ENCODE data around the gene NTRK3. TPM values are rescaled to one million over a fixed set of nuclear protein-coding genes. Genes with fewer than 3 reads are reported as not detected.
A peak's percentile ranks its signal among the peaks of the same experiment; 100 is the strongest.

The NTRK3 gene
- polyA plus RNA-seq, 1 donor from 2014 or later: 42.7 TPM

- peaks cover 15% of the 10 kb centered on the region for H3K27me3 ChIP-seq (ENCODE audit: insufficient read depth, low read depth, low read length)
- H3K9me2 ChIP-seq (ENCODE audit: insufficient read depth, low read length): no peaks in the 10 kb centered on the region
- peak overlapping the region; percentile 94 for H3K9ac ChIP-seq (ENCODE audit: low read length)
- peak overlapping the region; percentile 92 for H3K27ac ChIP-seq (ENCODE audit: low read length)
- H4K20me1 ChIP-seq (ENCODE audit: insufficient read depth): peaks cover 11% of the 10 kb centered on the region
- no peak overlapping the region for H2AFZ ChIP-seq (ENCODE audit: low read depth, low read length)
- TF ChIP-seq SMC3 (conservative IDR thresholded peaks at IDR 0.05; ENCODE audit: poor library complexity) (peak; percentile 31), CTCF (IDR thresholded peaks at IDR 0.05; ENCODE audit: poor library complexity, severe bottlenecking) (peak; percentile 19), RAD21 (conservative IDR thresholded peaks at IDR 0.05) (peak; percentile 20), POLR2AphosphoS5 (IDR thresholded peaks at IDR 0.05) (peak; percentile 15), TAF1 (IDR thresholded peaks at IDR 0.05; ENCODE audit: low read depth) (peak; percentile 30), EZH2 (IDR thresholded peaks at IDR 0.05; ENCODE audit: borderline replicate concordance, insufficient read depth, low read length, poor library complexity, severe bottlenecking) (no peak), MXI1 (conservative IDR thresholded peaks at IDR 0.05; ENCODE audit: poor library complexity, severe bottlenecking) (peak; percentile 62), EP300 (conservative IDR thresholded peaks at IDR 0.05; ENCODE audit: poor library complexity, severe bottlenecking) (no peak)
- TF ChIP-seq, protein P1, sequence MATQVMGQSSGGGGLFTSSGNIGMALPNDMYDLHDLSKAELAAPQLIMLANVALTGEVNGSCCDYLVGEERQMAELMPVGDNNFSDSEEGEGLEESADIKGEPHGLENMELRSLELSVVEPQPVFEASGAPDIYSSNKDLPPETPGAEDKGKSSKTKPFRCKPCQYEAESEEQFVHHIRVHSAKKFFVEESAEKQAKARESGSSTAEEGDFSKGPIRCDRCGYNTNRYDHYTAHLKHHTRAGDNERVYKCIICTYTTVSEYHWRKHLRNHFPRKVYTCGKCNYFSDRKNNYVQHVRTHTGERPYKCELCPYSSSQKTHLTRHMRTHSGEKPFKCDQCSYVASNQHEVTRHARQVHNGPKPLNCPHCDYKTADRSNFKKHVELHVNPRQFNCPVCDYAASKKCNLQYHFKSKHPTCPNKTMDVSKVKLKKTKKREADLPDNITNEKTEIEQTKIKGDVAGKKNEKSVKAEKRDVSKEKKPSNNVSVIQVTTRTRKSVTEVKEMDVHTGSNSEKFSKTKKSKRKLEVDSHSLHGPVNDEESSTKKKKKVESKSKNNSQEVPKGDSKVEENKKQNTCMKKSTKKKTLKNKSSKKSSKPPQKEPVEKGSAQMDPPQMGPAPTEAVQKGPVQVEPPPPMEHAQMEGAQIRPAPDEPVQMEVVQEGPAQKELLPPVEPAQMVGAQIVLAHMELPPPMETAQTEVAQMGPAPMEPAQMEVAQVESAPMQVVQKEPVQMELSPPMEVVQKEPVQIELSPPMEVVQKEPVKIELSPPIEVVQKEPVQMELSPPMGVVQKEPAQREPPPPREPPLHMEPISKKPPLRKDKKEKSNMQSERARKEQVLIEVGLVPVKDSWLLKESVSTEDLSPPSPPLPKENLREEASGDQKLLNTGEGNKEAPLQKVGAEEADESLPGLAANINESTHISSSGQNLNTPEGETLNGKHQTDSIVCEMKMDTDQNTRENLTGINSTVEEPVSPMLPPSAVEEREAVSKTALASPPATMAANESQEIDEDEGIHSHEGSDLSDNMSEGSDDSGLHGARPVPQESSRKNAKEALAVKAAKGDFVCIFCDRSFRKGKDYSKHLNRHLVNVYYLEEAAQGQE (IDR thresholded peaks at IDR 0.05; ENCODE audit: borderline replicate concordance): peak; percentile 28
- H3K36me3 ChIP-seq (ENCODE audit: insufficient read depth, low read length): no peaks in the 10 kb centered on the region
- H3K4me2 ChIP-seq (ENCODE audit: low read length): peak overlapping the region; percentile 79
- H3K79me2 ChIP-seq (replicated peaks; ENCODE audit: insufficient read depth, low read length): peaks cover 49% of the 10 kb centered on the region
- peaks cover 3% of the 10 kb centered on the region for H3K9me3 ChIP-seq (ENCODE audit: low read length)
- peak overlapping the region; percentile 88 for H3K4me3 ChIP-seq (ENCODE audit: low read length)
- peaks cover 3% of the 10 kb centered on the region for H3F3A ChIP-seq (ENCODE audit: insufficient read depth, low read length, poor library complexity, severe bottlenecking)
Observed at GRCh38 chr15:88255484-88256278, 858 bp downstream of the NTRK3 start.

GRCh38 chr15:88255087-88255483 is 1.5 kb downstream of the NTRK3 start:
- H4K20me1 ChIP-seq (ENCODE audit: insufficient read depth): peaks cover 11% of the 10 kb centered on the region
- peaks cover 52% of the 10 kb centered on the region for H3K79me2 ChIP-seq (replicated peaks; ENCODE audit: insufficient read depth, low read length)
- H3K9ac ChIP-seq (ENCODE audit: low read length): peak overlapping the region; percentile 94
- H3F3A ChIP-seq (ENCODE audit: insufficient read depth, low read length, poor library complexity, severe bottlenecking): peaks cover 3% of the 10 kb centered on the region
- H2AFZ ChIP-seq (ENCODE audit: low read depth, low read length): no peak overlapping the region
- H3K27me3 ChIP-seq (ENCODE audit: insufficient read depth, low read depth, low read length): peaks cover 15% of the 10 kb centered on the region
- peak overlapping the region; percentile 79 for H3K4me2 ChIP-seq (ENCODE audit: low read length)
- H3K9me3 ChIP-seq (ENCODE audit: low read length): no peaks in the 10 kb centered on the region
- H3K36me3 ChIP-seq (ENCODE audit: insufficient read depth, low read length): no peaks in the 10 kb centered on the region
- peak overlapping the region; percentile 88 for H3K4me3 ChIP-seq (ENCODE audit: low read length)
- peak overlapping the region; percentile 92 for H3K27ac ChIP-seq (ENCODE audit: low read length)
- TF ChIP-seq CTCF (IDR thresholded peaks at IDR 0.05; ENCODE audit: poor library complexity, severe bottlenecking): no peak
- no peak for TF ChIP-seq TAF1 (IDR thresholded peaks at IDR 0.05; ENCODE audit: low read depth)
- TF ChIP-seq, protein P1 (IDR thresholded peaks at IDR 0.05; ENCODE audit: borderline replicate concordance): no peak
- TF ChIP-seq POLR2AphosphoS5 (IDR thresholded peaks at IDR 0.05): no peak
- no peak for TF ChIP-seq EZH2 (IDR thresholded peaks at IDR 0.05; ENCODE audit: borderline replicate concordance, insufficient read depth, low read length, poor library complexity, severe bottlenecking)
- TF ChIP-seq RAD21 (conservative IDR thresholded peaks at IDR 0.05): no peak
- no peak for TF ChIP-seq MXI1 (conservative IDR thresholded peaks at IDR 0.05; ENCODE audit: poor library complexity, severe bottlenecking)
- no peak for TF ChIP-seq EP300 (conservative IDR thresholded peaks at IDR 0.05; ENCODE audit: poor library complexity, severe bottlenecking)
- H3K9me2 ChIP-seq (ENCODE audit: insufficient read depth, low read length): no peaks in the 10 kb centered on the region

Data from neural cell (in vitro differentiated cells).